Activated CD4-positive, alpha-beta T cell treated with anti-CD3 and anti-CD28 coated beads, Interleukin-2, amount 10 ng/mL, durations not matched to agents 24 days and 14 days (primary cell): ENCODE results near the gene TACR1. TPM values are rescaled to one million over a fixed set of nuclear protein-coding genes. Genes with fewer than 3 reads are reported as not detected.

Source experiments
- DNase-seq: peaks from one replicate; pipeline ENCODE4 v3.0.0; 2022
- H3K27ac Mint-ChIP-seq: one replicate; pipeline ENCODE4 v1.8.0; 2022; ENCODE audit warnings: mild to moderate bottlenecking, mixed read lengths
- H3K27me3 Mint-ChIP-seq: one replicate; pipeline ENCODE4 v1.8.0; 2022; ENCODE audit warnings: mixed read lengths
- H3K36me3 Mint-ChIP-seq: one replicate; pipeline ENCODE4 v1.8.0; 2022; ENCODE audit warnings: low read depth, mild to moderate bottlenecking, mixed read lengths
- H3K4me1 Mint-ChIP-seq: one replicate; pipeline ENCODE4 v1.8.0; 2021; ENCODE audit warnings: mixed read lengths
- H3K4me3 Mint-ChIP-seq: one replicate; pipeline ENCODE4 v1.8.0; 2022; ENCODE audit warnings: mild to moderate bottlenecking, moderate library complexity, mixed read lengths
- H3K9me3 Mint-ChIP-seq: one replicate; pipeline ENCODE4 v1.8.0; 2021; ENCODE audit warnings: mixed read lengths
- intact Hi-C: fragments of 100-400 bp; cut with micrococcal nuclease; formaldehyde crosslinking; loops from one replicate; pipeline ENCODE4 v1.15.1; 2023
- total RNA-seq: library from RNA; stranded (reverse); gene quantifications from 2 replicates; pipeline ENCODE4 v1.2.3, GENCODE V29; 2022

The TACR1 gene
- total RNA-seq, 1 donor from 2014 or later: not detected

DNA sequence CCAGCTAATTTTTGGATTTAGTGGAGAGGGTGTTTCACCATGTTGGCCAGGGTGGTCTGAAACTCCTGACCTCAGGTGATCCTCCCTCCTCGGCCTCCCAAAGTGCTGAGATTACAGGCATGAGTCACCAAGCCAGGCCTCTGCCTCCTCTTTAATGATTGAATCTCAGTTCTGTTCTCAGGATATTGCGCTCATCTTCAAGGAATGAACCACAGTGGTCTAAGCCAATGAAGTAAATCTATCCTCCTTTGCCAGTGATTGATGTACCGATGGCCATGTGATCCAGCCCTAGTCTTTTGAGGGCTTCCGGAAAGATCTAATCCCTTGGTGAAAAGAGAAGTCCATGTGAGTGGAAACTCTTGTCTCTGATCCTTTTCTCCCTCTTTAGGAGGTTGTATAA lies 192.3 kb downstream of the TACR1 start:
- DNase-seq: no peak
- intact Hi-C loops: no loop called here
- Mint-ChIP-seq H3K4me3 (no peak overlapping the region), H3K9me3 (no peaks in the 10 kb centered on the region), H3K27me3 (no peaks in the 10 kb centered on the region), H3K36me3 (no peaks in the 10 kb centered on the region), H3K4me1 (no peaks in the 10 kb centered on the region), H3K27ac (no peak overlapping the region)

DNA sequence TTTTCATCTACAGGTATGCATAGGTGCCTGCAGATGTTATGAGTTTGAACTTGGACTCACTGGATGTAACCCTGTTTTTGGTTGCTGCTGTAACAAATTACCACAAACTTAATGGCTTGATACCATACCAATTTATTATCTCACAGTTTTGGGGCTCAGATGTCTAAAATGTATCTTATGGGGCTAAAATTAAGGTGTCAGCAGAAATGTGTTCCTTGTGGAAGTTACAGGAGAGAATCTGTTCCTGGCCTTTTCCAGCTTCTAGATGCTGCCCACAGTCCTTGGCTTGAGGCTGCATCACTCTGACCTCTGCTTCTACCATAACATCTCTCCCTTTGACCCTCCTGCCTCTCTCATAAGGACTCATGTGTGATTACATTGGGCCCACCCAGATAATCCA lies 193.3 kb downstream of the TACR1 start:
- no peaks in the 10 kb centered on the region for H3K36me3 Mint-ChIP-seq
- H3K4me3 Mint-ChIP-seq: no peak overlapping the region
- H3K9me3 Mint-ChIP-seq: no peaks in the 10 kb centered on the region
- H3K27ac Mint-ChIP-seq: no peak overlapping the region
- intact Hi-C loops: no loop called here
- no peaks in the 10 kb centered on the region for H3K4me1 Mint-ChIP-seq
- no peak for DNase-seq
- H3K27me3 Mint-ChIP-seq: no peaks in the 10 kb centered on the region

DNA sequence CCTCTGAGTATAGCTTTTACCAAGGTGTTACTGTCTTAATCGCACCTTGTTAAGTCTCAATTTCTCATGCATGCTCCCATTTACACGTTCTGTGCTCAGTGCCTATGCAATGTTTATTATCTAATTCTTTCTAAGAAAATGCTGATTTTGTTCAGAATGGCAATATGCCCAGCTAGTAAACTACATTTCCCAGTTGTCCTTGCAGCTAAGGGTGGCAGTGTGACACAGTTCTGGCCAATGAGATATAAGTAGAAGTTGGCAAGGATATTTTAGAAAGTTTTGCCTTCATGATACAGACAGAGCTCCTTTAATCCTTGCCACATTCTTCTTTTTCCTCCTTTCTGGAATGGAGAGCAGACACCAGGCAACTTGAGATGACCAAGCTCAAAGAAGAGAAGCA lies 195.5 kb downstream of the TACR1 start:
- no peaks in the 10 kb centered on the region for H3K36me3 Mint-ChIP-seq
- no peaks in the 10 kb centered on the region for H3K9me3 Mint-ChIP-seq
- intact Hi-C loops: no loop called here
- H3K4me1 Mint-ChIP-seq: no peaks in the 10 kb centered on the region
- no peaks in the 10 kb centered on the region for H3K27me3 Mint-ChIP-seq
- DNase-seq: no peak
- H3K4me3 Mint-ChIP-seq: no peak overlapping the region
- H3K27ac Mint-ChIP-seq: no peak overlapping the region

DNA sequence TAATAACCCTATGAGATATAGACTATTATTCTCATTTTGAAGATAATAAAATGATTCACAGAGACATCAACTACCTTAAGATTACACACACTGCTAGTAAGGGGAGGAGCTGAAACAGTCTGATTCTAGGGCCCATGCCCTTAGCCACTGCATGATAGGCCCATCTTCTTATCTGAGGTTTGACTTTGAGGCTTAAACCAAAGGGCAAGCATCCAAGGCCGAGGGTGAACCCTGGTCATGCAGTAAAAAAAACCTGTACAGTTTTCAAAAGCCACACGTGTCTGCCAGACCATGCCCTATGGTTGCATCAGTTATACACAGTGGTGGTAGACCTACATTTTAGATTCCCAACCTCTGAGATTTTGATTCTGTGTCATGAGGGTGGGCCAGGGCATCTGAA lies 196.0 kb downstream of the TACR1 start:
- Mint-ChIP-seq H3K36me3 (no peaks in the 10 kb centered on the region), H3K4me1 (no peaks in the 10 kb centered on the region), H3K27ac (no peak overlapping the region), H3K9me3 (no peaks in the 10 kb centered on the region), H3K27me3 (no peaks in the 10 kb centered on the region), H3K4me3 (no peak overlapping the region)
- intact Hi-C loops: no loop called here
- no peak for DNase-seq

DNA sequence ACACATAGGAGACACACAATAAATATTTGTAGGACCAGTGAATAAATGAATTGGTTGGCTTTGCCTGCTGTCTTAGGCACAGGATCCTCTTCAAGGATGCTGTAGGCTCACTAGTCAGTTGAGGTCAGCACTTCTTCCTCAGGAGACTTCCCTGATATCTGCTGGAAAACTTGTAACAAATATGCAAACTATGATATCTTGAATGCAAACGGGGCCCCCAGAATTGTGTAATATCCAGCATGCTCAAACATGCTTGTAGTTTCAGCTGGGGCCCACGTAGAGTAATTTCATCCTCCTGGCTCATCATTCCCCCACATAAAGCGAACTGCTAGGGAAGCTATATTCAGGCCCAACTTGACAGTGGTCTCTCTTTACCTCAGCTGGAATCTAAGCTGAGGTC lies 197.3 kb downstream of the TACR1 start:
- H3K4me1 Mint-ChIP-seq: no peaks in the 10 kb centered on the region
- DNase-seq: no peak
- intact Hi-C loops: no loop called here
- peaks cover 2% of the 10 kb centered on the region for H3K36me3 Mint-ChIP-seq
- no peak overlapping the region for H3K27ac Mint-ChIP-seq
- no peaks in the 10 kb centered on the region for H3K9me3 Mint-ChIP-seq
- H3K27me3 Mint-ChIP-seq: no peaks in the 10 kb centered on the region
- H3K4me3 Mint-ChIP-seq: no peak overlapping the region

DNA sequence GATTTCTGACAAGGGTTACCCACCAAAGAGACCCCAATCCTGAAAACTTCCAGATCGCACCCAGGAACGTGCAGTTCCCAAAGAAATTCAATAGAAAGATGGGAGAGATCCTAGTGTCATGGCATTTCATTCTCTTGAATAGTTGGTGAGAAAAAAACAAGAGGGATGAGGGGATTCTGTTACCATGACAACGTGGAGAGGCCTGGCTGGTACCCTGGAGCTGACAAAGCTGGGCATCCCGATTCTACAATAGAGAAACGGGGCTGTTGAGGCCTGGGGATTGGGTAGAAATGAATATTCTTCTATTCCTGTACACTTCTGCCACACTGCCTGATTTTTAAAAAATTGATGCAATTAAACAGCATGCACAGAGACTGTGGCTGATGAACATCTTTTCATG lies 199.9 kb downstream of the TACR1 start:
- Mint-ChIP-seq H3K27ac (no peak overlapping the region), H3K9me3 (no peaks in the 10 kb centered on the region), H3K4me1 (no peaks in the 10 kb centered on the region), H3K36me3 (peaks cover 2% of the 10 kb centered on the region), H3K4me3 (no peak overlapping the region), H3K27me3 (no peaks in the 10 kb centered on the region)
- no peak for DNase-seq
- intact Hi-C loops: no loop called here

Other genes starting within 250 kb of the TACR1 start
- 53.1 and 58.3 TPM in 2 replicates for gene POLE4, start 240.9 kb downstream of the TACR1 start, total RNA-seq